ENCODE measurements around the gene MTF2. TPM values are rescaled to one million over a fixed set of nuclear protein-coding genes. Genes with fewer than 3 reads are reported as not detected.

MTF2 gene
- total and polyA plus RNA-seq, 3 donors from 2014 or later = 32.2 to 68.3 (median 57.4) TPM

- H3K4me1 ChIP-seq = no peaks in the 10 kb centered on the region
- intact Hi-C loops (cut with DNase I; ENCODE audit: low total_unique reads) = no loop called here
- WGBS, 2 donors = 51 to 76% methylated on average over 3 of the region's 3 CpGs
Measured at GRCh38 chr1:93047618-93048017, 31.5 kb upstream of the MTF2 start.

DNA sequence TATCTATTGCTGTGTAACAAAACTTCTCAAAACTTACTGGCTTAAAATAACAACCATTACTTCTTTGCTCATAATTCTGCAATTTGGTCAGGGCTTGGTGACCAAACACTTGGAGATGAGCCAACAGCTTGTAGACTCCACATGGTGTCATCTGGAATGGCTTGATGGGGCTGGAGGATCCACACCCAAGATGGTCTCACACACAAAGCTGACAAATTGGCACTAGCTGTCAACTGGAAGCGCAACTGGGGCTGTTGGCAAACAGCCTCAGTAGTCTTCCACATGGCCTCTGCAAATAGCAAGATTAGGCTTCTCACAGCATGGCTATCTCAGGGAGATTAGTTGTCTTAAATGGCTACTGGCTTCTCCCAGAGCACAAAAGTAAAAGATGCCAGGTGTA, 27.1 kb upstream of the MTF2 start:
- DNase-seq = no peak
- intact Hi-C loops (cut with DNase I; ENCODE audit: low total_unique reads) = no loop called here
- H3K27ac ChIP-seq = no peak overlapping the region

More at GRCh38 chr1:93047618-93048017, 31.5 kb upstream of the MTF2 start:
- TF ChIP-seq POLR2A (IDR thresholded peaks at IDR 0.05) = no peak
- no peak for TF ChIP-seq CTCF (IDR thresholded peaks at IDR 0.05)
- Histone ChIP-seq H3K4me3 (no peak overlapping the region), H3K36me3 (ENCODE audit: low read depth, missing control alignments) (no peaks in the 10 kb centered on the region), H3K27ac (no peak overlapping the region), H3K9me3 (no peaks in the 10 kb centered on the region), H3K27me3 (no peaks in the 10 kb centered on the region)
- no peak for DNase-seq

DNA sequence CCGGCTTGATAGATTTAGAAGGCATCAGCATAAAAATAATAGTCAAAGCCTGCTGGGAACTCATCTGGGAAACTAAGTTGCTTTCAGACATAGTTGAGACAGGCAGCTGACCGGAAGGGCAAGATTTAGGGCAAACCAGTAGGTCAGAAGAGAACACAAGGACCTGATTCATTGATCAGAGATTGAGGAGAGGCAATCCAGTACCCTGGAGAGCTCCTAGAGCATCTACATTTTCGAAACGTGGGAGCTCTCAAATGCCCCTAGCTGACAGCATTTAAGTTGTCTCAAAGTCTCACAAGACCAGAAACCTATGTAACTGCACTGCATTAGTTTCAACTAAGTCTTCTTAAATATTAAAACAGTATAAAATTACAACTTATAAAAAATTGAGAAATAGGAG, 22.9 kb upstream of the MTF2 start:
- TF ChIP-seq CTCF (IDR thresholded peaks at IDR 0.05) = no peak
- intact Hi-C loops (cut with DNase I; ENCODE audit: low total_unique reads) = no loop called here
- no peaks in the 10 kb centered on the region for H3K27me3 ChIP-seq
- H3K27ac ChIP-seq = no peak overlapping the region
- no peak for DNase-seq
- no peak overlapping the region for H3K4me3 ChIP-seq
- no peaks in the 10 kb centered on the region for H3K36me3 ChIP-seq (ENCODE audit: low read depth, missing control alignments)
- no peaks in the 10 kb centered on the region for H3K9me3 ChIP-seq
- H3K4me1 ChIP-seq = no peaks in the 10 kb centered on the region
- WGBS, 2 donors = 40 to 53% methylated on average over 4 of the region's 4 CpGs

More for the DNA sequence above, 27.1 kb upstream of the MTF2 start:
- Histone ChIP-seq H3K4me1 (no peaks in the 10 kb centered on the region), H3K9me3 (no peaks in the 10 kb centered on the region), H3K4me3 (no peak overlapping the region), H3K27me3 (no peaks in the 10 kb centered on the region), H3K36me3 (ENCODE audit: low read depth, missing control alignments) (no peaks in the 10 kb centered on the region)
- no peak for TF ChIP-seq POLR2A (IDR thresholded peaks at IDR 0.05)
- no peak for TF ChIP-seq CTCF (IDR thresholded peaks at IDR 0.05)
- WGBS, 2 donors = 81 to 100% methylated on average over 1 of the region's 1 CpG

DNA sequence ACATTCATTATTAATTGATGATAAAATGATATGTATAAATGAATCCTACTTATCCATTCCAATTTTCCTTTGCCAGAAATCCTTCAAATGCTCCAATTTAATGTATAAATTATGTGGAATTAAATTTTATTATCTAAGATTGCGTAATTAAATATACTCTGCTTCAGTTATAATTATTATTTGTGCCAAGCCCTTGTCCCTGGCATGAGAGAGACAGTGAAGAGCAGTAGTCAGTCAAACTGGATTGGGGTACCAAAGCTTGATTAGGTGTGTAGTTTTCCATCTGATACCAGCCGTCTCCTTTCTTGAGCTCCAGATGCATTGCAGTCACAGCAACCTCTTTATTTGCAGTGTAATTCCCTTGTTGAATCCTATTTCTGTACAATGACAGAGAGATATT, 22.4 kb upstream of the MTF2 start:
- Histone ChIP-seq H3K36me3 (ENCODE audit: low read depth, missing control alignments) (no peaks in the 10 kb centered on the region), H3K4me1 (no peaks in the 10 kb centered on the region), H3K27ac (no peak overlapping the region), H3K27me3 (no peaks in the 10 kb centered on the region), H3K4me3 (no peak overlapping the region), H3K9me3 (no peaks in the 10 kb centered on the region)
- WGBS, 2 donors = 82 to 89% methylated on average over 2 of the region's 2 CpGs
- TF ChIP-seq CTCF (IDR thresholded peaks at IDR 0.05) = no peak
- no peak for TF ChIP-seq POLR2A (IDR thresholded peaks at IDR 0.05)
- intact Hi-C loops (cut with DNase I; ENCODE audit: low total_unique reads) = no loop called here
- no peak for DNase-seq

DNA sequence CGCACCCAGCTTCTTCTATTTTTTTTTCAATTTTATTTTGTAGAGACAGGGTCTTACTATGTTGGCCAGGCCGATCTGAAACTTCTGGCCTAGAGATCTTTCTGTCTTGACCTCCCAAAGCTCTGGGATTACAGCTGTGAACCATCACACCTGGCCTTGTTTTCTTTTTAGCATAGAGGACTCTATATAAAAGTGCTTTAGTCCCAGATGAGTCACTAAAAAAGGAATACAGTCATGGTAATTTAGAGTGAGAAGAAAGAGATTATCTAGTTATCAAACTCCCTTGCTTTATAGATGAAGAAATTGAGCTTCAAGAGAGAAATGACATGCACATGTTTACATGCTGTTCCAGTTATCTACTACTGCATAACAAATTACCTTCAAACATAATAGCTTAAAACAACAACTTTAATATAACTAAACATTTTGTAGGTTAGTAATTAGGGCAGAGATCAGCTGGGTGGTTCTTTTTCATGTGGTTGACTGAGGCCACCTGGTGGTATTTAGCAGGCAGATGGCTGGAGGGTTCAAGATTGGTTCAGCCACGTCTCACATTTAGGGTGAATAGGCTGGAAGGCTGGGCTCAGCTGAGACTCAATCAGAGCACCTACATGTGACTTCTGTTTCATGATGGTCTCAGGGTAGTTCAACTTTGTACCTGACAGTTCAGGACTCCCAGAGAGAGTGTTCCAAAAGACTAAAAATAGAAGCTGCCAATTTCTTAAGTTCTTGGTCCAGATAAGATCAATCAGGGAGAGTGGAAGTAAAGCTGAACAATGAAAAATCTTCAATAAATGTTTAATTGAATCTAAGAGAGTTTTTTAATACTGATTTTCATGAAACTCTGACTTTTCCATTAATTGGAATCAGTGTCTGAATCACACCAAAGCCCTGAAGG, 16.9 kb upstream of the MTF2 start:
- Histone ChIP-seq H3K27me3 (no peaks in the 10 kb centered on the region), H3K4me3 (no peak overlapping the region), H3K27ac (no peak overlapping the region), H3K4me1 (no peaks in the 10 kb centered on the region), H3K9me3 (no peaks in the 10 kb centered on the region), H3K36me3 (ENCODE audit: low read depth, missing control alignments) (no peaks in the 10 kb centered on the region)
- DNase-seq = peak; percentile 69
- intact Hi-C loops (cut with DNase I; ENCODE audit: low total_unique reads) = no loop called here
- TF ChIP-seq CTCF (IDR thresholded peaks at IDR 0.05) (peak in 2 of 3 experiments; percentile 37 to 50), POLR2A (IDR thresholded peaks at IDR 0.05) (no peak)
- 53 to 78% methylated on average over 3 of the region's 3 CpGs for WGBS, 2 donors

Measured in testis (tissue), 3 donors.